RCC 7860 (cell line): ENCODE measurements around the gene DARS1.

ENCODE experiments used
- DNase-seq: peaks from one replicate; pipeline ENCODE4 v3.0.0-alpha.2; 2015; ENCODE audit warnings: low spot score
- FAIRE-seq: peaks from 2 replicates; lab custom pipeline; 2012; peaks lifted over from hg19 to GRCh38; lab: Jason Lieb, UNC

The DARS1 gene

GRCh38 chr2:135985018-135985825, at the start of gene DARS1:
DARS1 (minus strand) TSS chr2:135985626; CDS start chr2:135985468, 158 bp downstream.
- peak; percentile 65 for FAIRE-seq
- DNase-seq = peak; percentile 84

- no peak for FAIRE-seq
- DNase-seq = no peak
Observed at GRCh38 chr2:136034629-136035028, 49.2 kb upstream of the DARS1 start.

- no peak for FAIRE-seq
- DNase-seq = no peak
Observed at GRCh38 chr2:136032817-136033535, 47.5 kb upstream of the DARS1 start.

GRCh38 chr2:136032192-136032591, 46.8 kb upstream of the DARS1 start:
- DNase-seq (no peak), FAIRE-seq (no peak)

GRCh38 chr2:136031711-136032110, 46.3 kb upstream of the DARS1 start:
- DNase-seq (no peak), FAIRE-seq (no peak)

- no peak for DNase-seq
Observed at GRCh38 chr2:136030406-136030805, 45.0 kb upstream of the DARS1 start.

GRCh38 chr2:136029149-136029548, 43.7 kb upstream of the DARS1 start:
- DNase-seq (no peak), FAIRE-seq (no peak)

More at GRCh38 chr2:136030406-136030805, 45.0 kb upstream of the DARS1 start:
- no peak for FAIRE-seq

GRCh38 chr2:136028001-136028400, 42.6 kb upstream of the DARS1 start:
- DNase-seq = no peak
- FAIRE-seq = no peak

GRCh38 chr2:136027112-136027511, 41.7 kb upstream of the DARS1 start:
- FAIRE-seq (no peak), DNase-seq (no peak)

GRCh38 chr2:136025057-136025973, 39.9 kb upstream of the DARS1 start:
- DNase-seq (no peak), FAIRE-seq (no peak)

- FAIRE-seq (no peak), DNase-seq (no peak)
Observed at GRCh38 chr2:136024616-136025015, 39.2 kb upstream of the DARS1 start.

GRCh38 chr2:136024185-136024584, 38.8 kb upstream of the DARS1 start:
- DNase-seq (no peak), FAIRE-seq (no peak)

GRCh38 chr2:136023416-136023815, 38.0 kb upstream of the DARS1 start:
- FAIRE-seq = no peak
- DNase-seq = no peak

GRCh38 chr2:136022396-136023146, 37.1 kb upstream of the DARS1 start:
- DNase-seq (no peak), FAIRE-seq (no peak)

- DNase-seq = no peak
- FAIRE-seq = no peak
Observed at GRCh38 chr2:136021976-136022375, 36.5 kb upstream of the DARS1 start.

GRCh38 chr2:136021406-136021805, 36.0 kb upstream of the DARS1 start:
- DNase-seq (no peak), FAIRE-seq (no peak)

- no peak for FAIRE-seq
Observed at GRCh38 chr2:136020831-136021230, 35.4 kb upstream of the DARS1 start.

GRCh38 chr2:136019825-136020224, 34.4 kb upstream of the DARS1 start:
- DNase-seq (no peak), FAIRE-seq (no peak)

More at GRCh38 chr2:136020831-136021230, 35.4 kb upstream of the DARS1 start:
- DNase-seq = no peak

- FAIRE-seq = no peak
- DNase-seq = no peak
Observed at GRCh38 chr2:136019306-136019705, 33.9 kb upstream of the DARS1 start.

GRCh38 chr2:136017786-136018185, 32.4 kb upstream of the DARS1 start:
- FAIRE-seq (no peak), DNase-seq (no peak)
